ENCODE data around the gene LAMC3.
A peak's percentile ranks its signal among the peaks of the same experiment; 100 is the strongest.

LAMC3 gene

GRCh38 chr9:131011274-131012022 is 2.5 kb downstream of the LAMC3 start:
- no peaks in the 10 kb centered on the region for H3K36me3 ChIP-seq (ENCODE audit: control insufficient read depth in 1 of 2, insufficient read depth in 2 of 2, low read length in 2 of 2)
- H3K27me3 ChIP-seq (ENCODE audit: control insufficient read depth in 1 of 2, insufficient read depth in 2 of 2, low read length in 2 of 2), result peaks cover 25 to 32% of the 10 kb centered on the region in 2 donors
- no peaks in the 10 kb centered on the region for H3K4me1 ChIP-seq (ENCODE audit: control insufficient read depth in 1 of 2, insufficient read depth in 2 of 2, low read length in 2 of 2)
- H3K9me3 ChIP-seq (ENCODE audit: control insufficient read depth in 1 of 2, low read length in 2 of 2), result no peaks in the 10 kb centered on the region
- H3K4me3 ChIP-seq (ENCODE audit: low read depth in 1 of 2, low read length in 2 of 2), result no peak overlapping the region
- no peak overlapping the region for H3K9ac ChIP-seq (ENCODE audit: low read depth in 1 of 2, low read length in 2 of 2)
- no peak overlapping the region for H3K27ac ChIP-seq (ENCODE audit: low read depth, low read length)

- no peak overlapping the region for H3K9ac ChIP-seq (ENCODE audit: low read depth in 1 of 2, low read length in 2 of 2)
- peak overlapping the region; percentile 50 for H3K27ac ChIP-seq (ENCODE audit: low read depth, low read length)
- no peak overlapping the region for H3K4me3 ChIP-seq (ENCODE audit: low read depth in 1 of 2, low read length in 2 of 2)
- H3K9me3 ChIP-seq (ENCODE audit: control insufficient read depth in 1 of 2, low read length in 2 of 2), result no peaks in the 10 kb centered on the region
- H3K36me3 ChIP-seq (ENCODE audit: control insufficient read depth in 1 of 2, insufficient read depth in 2 of 2, low read length in 2 of 2), result no peaks in the 10 kb centered on the region
- no peaks in the 10 kb centered on the region for H3K4me1 ChIP-seq (ENCODE audit: control insufficient read depth in 1 of 2, insufficient read depth in 2 of 2, low read length in 2 of 2)
- peaks cover 25 to 32% of the 10 kb centered on the region in 2 donors for H3K27me3 ChIP-seq (ENCODE audit: control insufficient read depth in 1 of 2, insufficient read depth in 2 of 2, low read length in 2 of 2)
Measured at GRCh38 chr9:131012023-131012334, 3.0 kb downstream of the LAMC3 start.

GRCh38 chr9:131012396-131012917 is 3.5 kb downstream of the LAMC3 start:
- Histone ChIP-seq H3K9ac (ENCODE audit: low read depth in 1 of 2, low read length in 2 of 2) (no peak overlapping the region), H3K36me3 (ENCODE audit: control insufficient read depth in 1 of 2, insufficient read depth in 2 of 2, low read length in 2 of 2) (no peaks in the 10 kb centered on the region), H3K4me3 (ENCODE audit: low read depth in 1 of 2, low read length in 2 of 2) (no peak overlapping the region), H3K27me3 (ENCODE audit: control insufficient read depth in 1 of 2, insufficient read depth in 2 of 2, low read length in 2 of 2) (peaks cover 25 to 32% of the 10 kb centered on the region in 2 donors), H3K4me1 (ENCODE audit: control insufficient read depth in 1 of 2, insufficient read depth in 2 of 2, low read length in 2 of 2) (no peaks in the 10 kb centered on the region), H3K9me3 (ENCODE audit: control insufficient read depth in 1 of 2, low read length in 2 of 2) (no peaks in the 10 kb centered on the region), H3K27ac (ENCODE audit: low read depth, low read length) (peak overlapping the region; percentile 50)

- H3K4me1 ChIP-seq (ENCODE audit: control insufficient read depth in 1 of 2, insufficient read depth in 2 of 2, low read length in 2 of 2), result no peaks in the 10 kb centered on the region
- no peaks in the 10 kb centered on the region for H3K9me3 ChIP-seq (ENCODE audit: control insufficient read depth in 1 of 2, low read length in 2 of 2)
- peaks cover 25 to 29% of the 10 kb centered on the region in 2 donors for H3K27me3 ChIP-seq (ENCODE audit: control insufficient read depth in 1 of 2, insufficient read depth in 2 of 2, low read length in 2 of 2)
- H3K9ac ChIP-seq (ENCODE audit: low read depth in 1 of 2, low read length in 2 of 2), result no peak overlapping the region
- H3K27ac ChIP-seq (ENCODE audit: low read depth, low read length), result no peak overlapping the region
- no peak overlapping the region for H3K4me3 ChIP-seq (ENCODE audit: low read depth in 1 of 2, low read length in 2 of 2)
- no peaks in the 10 kb centered on the region for H3K36me3 ChIP-seq (ENCODE audit: control insufficient read depth in 1 of 2, insufficient read depth in 2 of 2, low read length in 2 of 2)
Measured at GRCh38 chr9:131013015-131013755, 4.2 kb downstream of the LAMC3 start.

GRCh38 chr9:131013771-131014676 is 5.0 kb downstream of the LAMC3 start:
- Histone ChIP-seq H3K27me3 (ENCODE audit: control insufficient read depth in 1 of 2, insufficient read depth in 2 of 2, low read length in 2 of 2) (peaks cover 23 to 27% of the 10 kb centered on the region in 2 donors), H3K9me3 (ENCODE audit: control insufficient read depth in 1 of 2, low read length in 2 of 2) (no peaks in the 10 kb centered on the region), H3K36me3 (ENCODE audit: control insufficient read depth in 1 of 2, insufficient read depth in 2 of 2, low read length in 2 of 2) (no peaks in the 10 kb centered on the region), H3K4me1 (ENCODE audit: control insufficient read depth in 1 of 2, insufficient read depth in 2 of 2, low read length in 2 of 2) (no peaks in the 10 kb centered on the region), H3K27ac (ENCODE audit: low read depth, low read length) (no peak overlapping the region), H3K4me3 (ENCODE audit: low read depth in 1 of 2, low read length in 2 of 2) (no peak overlapping the region), H3K9ac (ENCODE audit: low read depth in 1 of 2, low read length in 2 of 2) (no peak overlapping the region)

- Histone ChIP-seq H3K9me3 (ENCODE audit: control insufficient read depth in 1 of 2, low read length in 2 of 2) (no peaks in the 10 kb centered on the region), H3K9ac (ENCODE audit: low read depth in 1 of 2, low read length in 2 of 2) (no peak overlapping the region), H3K4me1 (ENCODE audit: control insufficient read depth in 1 of 2, insufficient read depth in 2 of 2, low read length in 2 of 2) (no peaks in the 10 kb centered on the region), H3K36me3 (ENCODE audit: control insufficient read depth in 1 of 2, insufficient read depth in 2 of 2, low read length in 2 of 2) (no peaks in the 10 kb centered on the region), H3K27ac (ENCODE audit: low read depth, low read length) (no peak overlapping the region), H3K27me3 (ENCODE audit: control insufficient read depth in 1 of 2, insufficient read depth in 2 of 2, low read length in 2 of 2) (peaks cover 17 to 22% of the 10 kb centered on the region in 2 donors), H3K4me3 (ENCODE audit: low read depth in 1 of 2, low read length in 2 of 2) (no peak overlapping the region)
Measured at GRCh38 chr9:131015112-131015511, 6.1 kb downstream of the LAMC3 start.

- H3K9ac ChIP-seq (ENCODE audit: low read depth in 1 of 2, low read length in 2 of 2), result no peak overlapping the region
- no peaks in the 10 kb centered on the region for H3K9me3 ChIP-seq (ENCODE audit: control insufficient read depth in 1 of 2, low read length in 2 of 2)
- no peak overlapping the region for H3K27ac ChIP-seq (ENCODE audit: low read depth, low read length)
- H3K27me3 ChIP-seq (ENCODE audit: control insufficient read depth in 1 of 2, insufficient read depth in 2 of 2, low read length in 2 of 2), result peaks cover 15% of the 10 kb centered on the region in 2 donors
- H3K4me3 ChIP-seq (ENCODE audit: low read depth in 1 of 2, low read length in 2 of 2), result no peak overlapping the region
- H3K4me1 ChIP-seq (ENCODE audit: control insufficient read depth in 1 of 2, insufficient read depth in 2 of 2, low read length in 2 of 2), result no peaks in the 10 kb centered on the region
- no peaks in the 10 kb centered on the region for H3K36me3 ChIP-seq (ENCODE audit: control insufficient read depth in 1 of 2, insufficient read depth in 2 of 2, low read length in 2 of 2)
Measured at GRCh38 chr9:131015876-131016397, 7.0 kb downstream of the LAMC3 start.

GRCh38 chr9:131017067-131017466 is 8.1 kb downstream of the LAMC3 start:
- no peaks in the 10 kb centered on the region for H3K4me1 ChIP-seq (ENCODE audit: control insufficient read depth in 1 of 2, insufficient read depth in 2 of 2, low read length in 2 of 2)
- H3K27ac ChIP-seq (ENCODE audit: low read depth, low read length), result no peak overlapping the region
- no peaks in the 10 kb centered on the region for H3K36me3 ChIP-seq (ENCODE audit: control insufficient read depth in 1 of 2, insufficient read depth in 2 of 2, low read length in 2 of 2)
- no peak overlapping the region for H3K9ac ChIP-seq (ENCODE audit: low read depth in 1 of 2, low read length in 2 of 2)
- no peaks in the 10 kb centered on the region for H3K9me3 ChIP-seq (ENCODE audit: control insufficient read depth in 1 of 2, low read length in 2 of 2)
- peaks cover 6 to 10% of the 10 kb centered on the region in 2 donors for H3K27me3 ChIP-seq (ENCODE audit: control insufficient read depth in 1 of 2, insufficient read depth in 2 of 2, low read length in 2 of 2)
- H3K4me3 ChIP-seq (ENCODE audit: low read depth in 1 of 2, low read length in 2 of 2), result no peak overlapping the region

- no peaks in the 10 kb centered on the region for H3K36me3 ChIP-seq (ENCODE audit: control insufficient read depth in 1 of 2, insufficient read depth in 2 of 2, low read length in 2 of 2)
Measured at GRCh38 chr9:131018621-131019020, 9.6 kb downstream of the LAMC3 start.

More at GRCh38 chr9:131018621-131019020, 9.6 kb downstream of the LAMC3 start:
- no peak overlapping the region for H3K9ac ChIP-seq (ENCODE audit: low read depth in 1 of 2, low read length in 2 of 2)
- peaks cover 4 to 5% of the 10 kb centered on the region in 2 donors for H3K27me3 ChIP-seq (ENCODE audit: control insufficient read depth in 1 of 2, insufficient read depth in 2 of 2, low read length in 2 of 2)
- no peak overlapping the region for H3K4me3 ChIP-seq (ENCODE audit: low read depth in 1 of 2, low read length in 2 of 2)
- no peak overlapping the region for H3K27ac ChIP-seq (ENCODE audit: low read depth, low read length)
- H3K4me1 ChIP-seq (ENCODE audit: control insufficient read depth in 1 of 2, insufficient read depth in 2 of 2, low read length in 2 of 2), result no peaks in the 10 kb centered on the region
- no peaks in the 10 kb centered on the region for H3K9me3 ChIP-seq (ENCODE audit: control insufficient read depth in 1 of 2, low read length in 2 of 2)

All from duodenal mucosa (tissue), 2 donors.